Natural killer cell (primary cell): ENCODE measurements around the gene ROBO1. TPM values are rescaled to one million over a fixed set of nuclear protein-coding genes. Genes with fewer than 3 reads are reported as not detected.

Source experiments
- ATAC-seq, 3 donors: fragments of 150-1000 bp in 2 of 3; fragments of 200-7000 bp in 1 of 3; cut with Tn5 transposase; 1 replicate in 1 of 3; 2 replicates in 2 of 3; pipeline ENCODE4 v1.10.0; 2021; ENCODE audit warnings: mild to moderate bottlenecking in 2 of 3, moderate library complexity in 2 of 3
- DNase-seq, 2 donors: peaks; one replicate each; pipeline versions ENCODE4 v3.0.0 to v3.0.0-alpha.2; 2013 to 2021; ENCODE audit warnings: mixed read lengths in 1 of 2
- H3K27ac ChIP-seq: one replicate; pipeline ENCODE4 v1.5.1; 2013; ENCODE audit warnings: mild to moderate bottlenecking, low read length
- H3K27me3 ChIP-seq: one replicate; pipeline ENCODE4 v1.6.1; 2013; ENCODE audit warnings: low read length; ENCODE audit not compliant: control insufficient read depth, insufficient read depth
- H3K36me3 ChIP-seq: one replicate; pipeline ENCODE4 v1.6.1; 2013; ENCODE audit warnings: low read length; ENCODE audit not compliant: control insufficient read depth, insufficient read depth
- H3K4me1 ChIP-seq: one replicate; pipeline ENCODE4 v1.6.1; 2013; ENCODE audit warnings: low read length; ENCODE audit not compliant: control insufficient read depth, insufficient read depth
- H3K4me3 ChIP-seq: one replicate; pipeline ENCODE4 v1.5.1; 2013; ENCODE audit warnings: low read length
- H3K9me3 ChIP-seq: one replicate; pipeline ENCODE4 v1.6.1; 2013; ENCODE audit warnings: low read length; ENCODE audit not compliant: control insufficient read depth, insufficient read depth
- H3K27ac Mint-ChIP-seq, 2 donors: one replicate each; pipeline ENCODE4 v1.8.0; 2022; ENCODE audit warnings: mild to moderate bottlenecking in 2 of 2, mixed read lengths in 2 of 2, moderate library complexity in 1 of 2
- H3K27me3 Mint-ChIP-seq, 2 donors: one replicate each; pipeline ENCODE4 v1.8.0; 2022; ENCODE audit warnings: low read depth in 2 of 2, mixed read lengths in 2 of 2
- H3K36me3 Mint-ChIP-seq: one replicate; pipeline ENCODE4 v1.8.0; 2022; ENCODE audit warnings: mixed read lengths
- H3K4me1 Mint-ChIP-seq, 2 donors: one replicate each; pipeline ENCODE4 v1.8.0; 2022; ENCODE audit warnings: mixed read lengths in 2 of 2
- H3K4me3 Mint-ChIP-seq: one replicate; pipeline ENCODE4 v1.8.0; 2022; ENCODE audit warnings: mild to moderate bottlenecking, moderate library complexity, mixed read lengths
- H3K9me3 Mint-ChIP-seq, 2 donors: one replicate each; pipeline ENCODE4 v1.8.0; 2022; ENCODE audit warnings: mixed read lengths in 2 of 2
- WGBS: methylation state at CpG from one replicate; pipeline ENCODE4 v1.1.7; 2013; ENCODE audit warnings: missing lambda C conversion rate; ENCODE audit not compliant: insufficient coverage; 5-methylcytosine and 5-hydroxymethylcytosine counted together
- intact Hi-C: fragments of 100-400 bp; cut with micrococcal nuclease; formaldehyde crosslinking; loops from one replicate; pipeline ENCODE4 v1.14.2; 2022
- total RNA-seq, 4 donors: library from RNA; stranded (reverse); fragments of 120-200 nt in 1 of 4; gene quantifications; one replicate each; pipeline versions ENCODE4 v1.2.3 to v1.2.4, GENCODE V29; 2013 to 2022
- TF ChIP-seq, protein P1 (sequence below): fragments of 200-600 bp; IDR thresholded peaks from one replicate; pipeline ENCODE4 v1.8.0; 2022; ENCODE audit warnings: antibody characterized with exemption

The ROBO1 gene
- total RNA-seq, 3 donors from 2014 or later (not counting 1 experiment from before 2014, with no cell fraction given) = 0.07 TPM; not detected in 2

DNA sequence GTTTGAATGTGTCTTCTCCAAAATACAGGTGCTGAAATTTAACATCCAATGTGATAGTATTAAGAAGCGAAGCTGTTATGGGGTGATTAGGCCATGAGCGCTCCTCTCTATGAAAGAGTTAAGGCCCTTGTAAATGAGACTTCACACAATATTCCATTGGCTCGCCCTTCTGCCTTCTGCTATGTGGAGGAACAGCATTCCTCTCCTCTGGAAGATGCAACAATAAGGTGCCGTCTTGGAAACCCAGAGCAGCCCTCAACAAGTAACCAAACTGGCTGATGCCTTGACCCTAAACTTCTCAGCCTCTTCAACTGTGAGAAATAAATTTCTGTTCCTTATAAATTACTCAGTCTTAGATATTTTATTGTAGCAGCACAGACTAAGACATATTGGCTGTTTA is 874.6 kb downstream of the ROBO1 start:
- Histone ChIP-seq H3K27ac (no peak overlapping the region), H3K27me3 (no peaks in the 10 kb centered on the region), H3K36me3 (no peaks in the 10 kb centered on the region), H3K4me1 (no peaks in the 10 kb centered on the region), H3K4me3 (no peak overlapping the region), H3K9me3 (no peaks in the 10 kb centered on the region)
- Mint-ChIP-seq H3K27me3 (no peaks in the 10 kb centered on the region), H3K4me3 (no peak overlapping the region), H3K9me3 (peaks cover 14 to 16% of the 10 kb centered on the region in 2 donors), H3K4me1 (no peaks in the 10 kb centered on the region), H3K36me3 (no peaks in the 10 kb centered on the region), H3K27ac (no peak overlapping the region)
- no peak for ATAC-seq
- no peak for DNase-seq
- WGBS = 85% methylated on average over 4 of the region's 4 CpGs
- intact Hi-C loops = no loop called here
- TF ChIP-seq, protein P1, sequence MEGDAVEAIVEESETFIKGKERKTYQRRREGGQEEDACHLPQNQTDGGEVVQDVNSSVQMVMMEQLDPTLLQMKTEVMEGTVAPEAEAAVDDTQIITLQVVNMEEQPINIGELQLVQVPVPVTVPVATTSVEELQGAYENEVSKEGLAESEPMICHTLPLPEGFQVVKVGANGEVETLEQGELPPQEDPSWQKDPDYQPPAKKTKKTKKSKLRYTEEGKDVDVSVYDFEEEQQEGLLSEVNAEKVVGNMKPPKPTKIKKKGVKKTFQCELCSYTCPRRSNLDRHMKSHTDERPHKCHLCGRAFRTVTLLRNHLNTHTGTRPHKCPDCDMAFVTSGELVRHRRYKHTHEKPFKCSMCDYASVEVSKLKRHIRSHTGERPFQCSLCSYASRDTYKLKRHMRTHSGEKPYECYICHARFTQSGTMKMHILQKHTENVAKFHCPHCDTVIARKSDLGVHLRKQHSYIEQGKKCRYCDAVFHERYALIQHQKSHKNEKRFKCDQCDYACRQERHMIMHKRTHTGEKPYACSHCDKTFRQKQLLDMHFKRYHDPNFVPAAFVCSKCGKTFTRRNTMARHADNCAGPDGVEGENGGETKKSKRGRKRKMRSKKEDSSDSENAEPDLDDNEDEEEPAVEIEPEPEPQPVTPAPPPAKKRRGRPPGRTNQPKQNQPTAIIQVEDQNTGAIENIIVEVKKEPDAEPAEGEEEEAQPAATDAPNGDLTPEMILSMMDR = no peak

DNA sequence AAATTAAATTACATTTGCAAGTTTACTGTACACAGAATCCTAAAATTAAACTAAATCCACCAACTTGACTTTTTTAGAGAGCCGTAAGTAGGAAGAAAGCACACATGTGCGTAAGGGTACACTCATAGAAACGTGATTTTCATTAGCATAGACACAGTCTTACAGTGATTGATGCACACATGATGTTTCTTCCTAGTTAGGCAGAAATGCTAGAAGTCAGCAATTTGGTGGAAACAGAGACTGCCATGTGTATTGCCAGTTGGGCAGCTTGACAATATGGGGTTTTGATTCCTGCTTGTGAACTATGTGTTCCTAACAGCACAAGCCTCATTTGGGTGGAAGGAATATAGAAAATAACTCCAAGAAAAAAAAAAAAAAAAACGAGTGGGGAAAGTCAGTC is 878.5 kb downstream of the ROBO1 start:
- H3K27me3 Mint-ChIP-seq = no peaks in the 10 kb centered on the region
- no peak overlapping the region for H3K4me3 ChIP-seq
- intact Hi-C loops = no loop called here
- no peaks in the 10 kb centered on the region for H3K9me3 ChIP-seq
- no peak overlapping the region for H3K27ac ChIP-seq
- H3K9me3 Mint-ChIP-seq = peaks cover 9 to 13% of the 10 kb centered on the region in 2 donors
- no peaks in the 10 kb centered on the region for H3K27me3 ChIP-seq
- H3K4me1 ChIP-seq = no peaks in the 10 kb centered on the region
- TF ChIP-seq, protein P1 = no peak
- DNase-seq = no peak
- no peaks in the 10 kb centered on the region for H3K4me1 Mint-ChIP-seq
- H3K4me3 Mint-ChIP-seq = no peak overlapping the region
- no peak for ATAC-seq
- no peaks in the 10 kb centered on the region for H3K36me3 ChIP-seq
- no peaks in the 10 kb centered on the region for H3K36me3 Mint-ChIP-seq
- no peak overlapping the region for H3K27ac Mint-ChIP-seq
- 88% methylated on average over 3 of the region's 4 CpGs for WGBS

DNA sequence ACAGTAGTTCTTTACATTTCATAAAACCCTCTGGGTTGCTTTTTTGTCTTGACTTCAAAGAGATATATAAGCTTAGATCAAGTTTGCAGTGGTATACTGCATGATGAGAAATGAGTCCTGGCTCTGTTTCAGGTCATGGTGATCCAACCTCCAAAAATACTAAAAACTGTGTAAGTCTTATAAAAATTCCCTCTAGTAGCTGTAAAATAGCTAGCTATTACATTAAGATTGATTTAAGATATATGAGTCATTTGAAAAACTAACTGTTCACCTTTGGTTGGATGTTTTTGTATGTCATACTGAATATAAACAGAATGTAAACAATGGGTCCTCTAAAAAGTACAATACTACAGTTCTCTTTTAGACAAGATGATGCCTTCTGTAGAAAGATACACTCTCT is 879.2 kb downstream of the ROBO1 start:
- H3K36me3 Mint-ChIP-seq = no peaks in the 10 kb centered on the region

DNA sequence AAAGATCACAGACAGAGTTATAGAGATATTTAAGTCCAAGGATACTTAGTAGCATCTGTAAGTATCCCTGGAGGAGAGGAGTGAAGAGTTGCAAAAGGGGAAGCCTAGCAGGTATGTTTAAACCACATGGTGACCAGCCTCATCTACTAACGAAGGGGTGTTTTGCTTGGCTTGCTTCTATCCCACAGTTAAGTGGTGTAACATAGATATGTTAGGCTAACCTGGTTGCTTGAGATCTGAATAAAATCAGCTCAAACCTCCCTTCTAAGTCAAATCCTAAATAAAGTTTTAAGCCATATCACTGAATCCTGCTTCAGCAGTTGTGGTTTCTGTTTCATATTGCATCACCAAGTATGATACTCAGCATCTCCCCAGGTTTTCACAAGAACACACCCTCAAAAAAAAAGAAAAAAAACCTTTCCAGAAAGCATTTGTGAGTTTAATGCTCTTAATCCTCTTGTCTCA is 880.2 kb downstream of the ROBO1 start:
- WGBS = 25% methylated on average over 1 of the region's 1 CpG
- no peak overlapping the region for H3K4me3 Mint-ChIP-seq
- no peaks in the 10 kb centered on the region for H3K4me1 Mint-ChIP-seq
- H3K36me3 Mint-ChIP-seq = no peaks in the 10 kb centered on the region
- ATAC-seq = no peak
- H3K9me3 Mint-ChIP-seq = peaks cover 7 to 17% of the 10 kb centered on the region in 2 donors
- TF ChIP-seq, protein P1 = no peak
- no peak overlapping the region for H3K27ac Mint-ChIP-seq
- Histone ChIP-seq H3K36me3 (no peaks in the 10 kb centered on the region), H3K4me3 (no peak overlapping the region), H3K9me3 (no peaks in the 10 kb centered on the region), H3K27me3 (no peaks in the 10 kb centered on the region), H3K27ac (no peak overlapping the region), H3K4me1 (no peaks in the 10 kb centered on the region)
- H3K27me3 Mint-ChIP-seq = no peaks in the 10 kb centered on the region
- intact Hi-C loops = no loop called here
- DNase-seq = no peak

More for the DNA sequence above, 879.2 kb downstream of the ROBO1 start:
- Mint-ChIP-seq H3K27ac (no peak overlapping the region), H3K27me3 (no peaks in the 10 kb centered on the region), H3K9me3 (peaks cover 10 to 16% of the 10 kb centered on the region in 2 donors), H3K4me3 (no peak overlapping the region), H3K4me1 (no peaks in the 10 kb centered on the region)
- H3K4me1 ChIP-seq = no peaks in the 10 kb centered on the region
- no peaks in the 10 kb centered on the region for H3K9me3 ChIP-seq
- H3K27ac ChIP-seq = no peak overlapping the region
- intact Hi-C loops = no loop called here
- ATAC-seq (no peak), DNase-seq (no peak)
- TF ChIP-seq, protein P1 = no peak
- H3K4me3 ChIP-seq = no peak overlapping the region
- no peaks in the 10 kb centered on the region for H3K36me3 ChIP-seq
- H3K27me3 ChIP-seq = no peaks in the 10 kb centered on the region
